HG02938 (cell line): ENCODE measurements around the gene IGF2BP1.
"Not testable (repeated sequence)": the region's sequence is repeated elsewhere in the genome, so short reads cannot be mapped to it uniquely, and the experiment has no call there.

ENCODE experiments used
- ATAC-seq: cut with Tn5 transposase; IDR thresholded peaks from one replicate; pipeline ENCODE4 v1.9.1; 2021; ENCODE audit warnings: mild to moderate bottlenecking, moderate library complexity; ENCODE audit not compliant: unreplicated experiment

IGF2BP1 gene

DNA sequence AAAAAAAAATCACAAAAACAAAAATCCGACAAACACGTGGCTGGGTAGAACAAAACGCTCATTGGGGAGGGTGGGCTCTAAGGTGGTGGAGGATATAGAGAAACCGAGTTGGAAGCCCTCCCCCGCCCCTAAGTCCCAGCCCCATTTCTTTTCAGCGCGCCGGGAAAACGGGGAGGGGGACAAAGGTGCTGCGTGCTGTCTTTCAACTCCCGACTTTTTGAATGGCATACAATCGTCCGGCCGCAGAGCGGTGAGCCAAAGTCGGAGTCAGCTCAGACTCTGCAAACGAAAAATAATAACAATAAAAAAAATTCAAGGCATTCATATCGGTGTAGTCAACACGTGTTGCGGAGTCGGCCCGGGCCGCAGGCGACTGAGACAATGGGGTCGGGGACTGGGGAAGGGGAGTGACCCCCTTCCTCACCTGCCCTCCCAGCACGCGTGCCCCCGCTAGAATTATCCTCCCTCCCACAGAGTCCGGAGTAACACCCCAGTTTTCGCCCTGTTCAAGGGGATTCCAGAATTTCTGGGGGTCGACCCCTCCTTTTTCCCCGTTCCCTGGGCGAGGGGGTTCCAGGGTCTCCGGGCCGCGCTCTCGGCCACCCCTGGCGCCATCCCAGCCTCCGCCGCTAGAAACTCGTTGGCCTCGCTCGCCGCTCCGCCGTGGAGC is 1.7 kb upstream of the IGF2BP1 start:
- no peak for ATAC-seq

DNA sequence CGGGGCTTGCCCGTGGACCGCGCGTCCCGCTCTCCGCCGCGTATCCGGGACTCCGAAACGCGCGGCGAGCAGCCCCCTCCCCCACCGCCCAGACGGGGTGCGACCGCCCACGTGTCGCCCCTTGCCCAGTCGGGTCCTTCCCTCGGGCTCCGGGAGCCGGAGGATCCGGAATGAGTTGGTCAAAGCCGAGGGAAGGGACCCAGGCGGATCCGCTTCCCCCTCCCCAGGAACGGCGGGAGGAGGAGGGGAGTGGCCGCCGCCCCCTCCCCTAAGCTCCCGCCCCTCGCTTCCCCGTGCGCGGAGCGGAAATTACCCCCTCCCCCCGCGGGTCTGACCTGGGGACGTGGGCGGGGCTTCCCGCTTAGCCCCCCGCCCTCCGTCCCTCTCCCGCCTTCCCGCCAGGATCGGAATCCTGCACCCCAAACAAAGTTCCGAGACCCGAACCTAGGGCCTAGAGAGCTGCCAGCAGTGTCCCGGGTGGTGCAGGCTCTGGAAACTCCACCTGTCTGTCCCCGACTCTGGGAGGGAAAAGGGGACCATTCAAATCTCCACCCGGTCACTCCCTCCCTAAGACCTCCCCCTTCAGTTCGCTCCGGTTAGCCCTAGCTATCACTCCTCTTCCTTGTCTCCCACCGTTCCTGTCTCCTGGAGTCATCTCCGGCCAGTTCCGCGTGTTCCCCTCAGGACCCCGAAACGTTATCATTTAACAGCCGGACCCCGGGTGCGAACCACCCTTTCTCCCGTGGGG is 1.0 kb upstream of the IGF2BP1 start:
- no peak for ATAC-seq

DNA sequence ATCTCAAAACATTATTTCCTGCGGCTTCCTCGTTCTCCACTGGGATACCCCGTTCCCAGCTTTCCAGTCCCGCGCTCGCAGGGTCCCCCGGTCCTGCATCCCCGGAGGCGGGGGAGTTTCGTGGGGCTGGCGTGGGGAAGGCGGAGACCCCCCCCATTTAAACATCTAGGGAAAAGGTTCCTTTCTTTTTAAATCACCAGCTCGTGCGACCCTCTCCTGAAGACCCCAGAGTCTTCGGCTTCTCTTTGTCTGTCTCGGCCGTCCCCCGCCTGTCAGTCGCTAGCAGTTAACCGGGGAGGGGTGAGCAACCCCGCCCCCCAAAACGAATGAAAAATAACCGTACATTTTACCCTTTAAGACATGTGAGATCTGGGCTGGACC is 473 bp upstream of the IGF2BP1 start:
- ATAC-seq = no peak

DNA sequence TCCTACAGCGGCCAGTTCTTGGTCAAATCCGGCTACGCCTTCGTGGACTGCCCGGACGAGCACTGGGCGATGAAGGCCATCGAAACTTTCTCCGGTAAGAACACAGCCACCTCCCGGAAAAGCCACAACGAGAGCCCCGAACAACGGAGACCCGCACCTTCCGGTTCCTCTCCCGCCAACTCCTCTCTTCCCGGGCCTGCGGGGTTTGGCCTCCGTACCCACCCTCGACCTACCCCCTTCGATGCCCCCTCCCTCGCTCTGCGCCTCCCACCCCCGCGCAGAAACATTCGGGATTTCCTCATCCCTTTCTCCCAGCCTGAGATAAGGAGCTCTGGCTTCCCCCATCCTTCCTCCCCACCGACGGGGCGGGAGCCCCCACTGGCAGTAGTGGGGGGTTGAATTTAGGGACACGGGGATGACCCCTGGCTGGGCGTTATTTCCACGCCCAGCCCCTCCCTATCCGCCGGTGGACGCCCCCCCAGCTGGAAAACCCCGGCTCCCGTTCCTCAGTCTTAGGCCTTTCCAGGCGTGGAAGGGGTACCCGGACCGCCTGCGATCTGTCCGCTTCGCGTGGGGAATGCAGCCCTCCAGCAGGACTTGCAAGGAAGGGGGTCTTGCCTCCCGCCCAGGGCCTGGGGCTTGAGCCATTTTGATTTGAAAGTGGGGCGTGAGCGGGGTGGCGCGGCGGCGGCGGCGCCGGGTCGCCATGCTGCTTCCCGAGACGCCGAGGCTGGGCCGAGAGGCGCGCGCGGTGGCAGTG is 822 bp downstream of the IGF2BP1 start:
- ATAC-seq = no peak

DNA sequence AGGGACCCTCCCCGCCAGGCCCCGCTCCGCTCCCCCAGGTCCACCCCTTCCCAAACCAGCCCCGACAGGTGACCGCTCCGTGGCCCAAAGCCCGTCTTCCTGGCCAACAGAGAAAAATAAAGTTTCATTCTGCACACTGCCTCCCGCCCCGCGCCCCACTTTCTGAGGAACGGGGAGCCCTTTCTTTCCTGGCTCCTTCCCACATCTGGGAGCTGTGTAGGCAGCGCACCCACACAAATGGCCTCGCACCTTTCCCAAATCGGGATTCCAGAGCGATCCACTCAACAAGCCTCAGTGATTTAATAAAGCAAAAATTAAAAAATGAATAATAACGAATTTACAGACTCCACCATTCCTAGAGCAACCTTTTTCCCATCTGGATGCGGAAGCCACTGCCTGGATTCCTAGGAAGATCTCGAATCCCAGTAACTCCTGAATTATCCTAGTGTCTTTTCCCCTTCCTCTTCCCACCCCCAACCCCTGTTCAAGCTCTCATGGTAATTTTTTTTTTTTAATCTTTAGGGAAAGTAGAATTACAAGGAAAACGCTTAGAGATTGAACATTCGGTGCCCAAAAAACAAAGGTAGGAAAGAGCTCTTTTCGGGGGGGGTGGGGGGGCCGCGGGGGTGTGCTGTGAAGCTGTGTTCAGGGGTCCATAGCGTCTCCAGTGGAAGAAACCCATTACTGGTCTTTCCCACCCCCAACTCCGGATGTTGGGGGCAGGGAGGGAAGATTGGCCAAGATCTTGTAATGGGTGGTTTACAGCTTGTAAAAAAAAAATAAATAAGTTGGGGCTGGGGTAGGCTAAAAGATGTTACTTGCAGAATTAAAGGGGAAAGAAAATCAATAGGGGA is 1.6 kb downstream of the IGF2BP1 start:
- no peak for ATAC-seq

DNA sequence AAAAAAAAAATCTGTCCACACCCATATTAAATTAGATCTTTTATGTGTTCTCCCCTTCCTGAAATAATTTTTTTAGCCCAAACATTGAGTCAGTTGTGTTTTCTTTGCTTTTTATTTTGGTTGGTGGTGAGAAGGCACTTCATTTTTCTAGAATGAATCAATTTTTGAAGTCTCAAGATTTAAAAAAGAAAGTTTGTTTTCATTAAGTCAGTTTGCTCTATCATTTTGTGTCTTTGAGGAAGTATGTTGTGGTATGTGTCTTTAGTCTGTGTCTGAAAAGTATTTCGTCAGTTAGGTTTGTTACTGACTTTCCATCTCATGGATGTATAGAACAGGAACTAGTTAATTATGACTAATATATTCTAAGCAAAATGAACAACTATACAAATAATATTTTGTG is 3.8 kb downstream of the IGF2BP1 start:
- no peak for ATAC-seq

DNA sequence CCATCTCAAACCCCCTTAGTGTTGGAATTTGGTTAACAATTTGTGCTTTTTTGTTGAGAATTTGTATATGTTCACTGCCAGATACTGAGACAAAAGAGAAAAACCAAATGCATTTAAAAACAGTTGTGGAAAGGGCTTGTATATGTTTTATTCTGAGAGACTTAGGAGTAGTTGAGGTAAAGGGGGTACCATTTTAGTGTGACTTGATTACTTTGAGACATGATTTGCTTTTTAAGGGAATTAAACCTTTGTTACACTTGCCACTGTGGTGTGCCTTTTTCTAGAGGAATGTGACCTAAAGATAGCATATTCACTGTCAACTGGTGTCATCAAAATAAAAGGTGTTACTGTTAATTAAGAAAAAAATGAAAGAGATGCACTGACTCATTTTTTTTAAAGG is 4.5 kb downstream of the IGF2BP1 start:
- ATAC-seq = no peak

DNA sequence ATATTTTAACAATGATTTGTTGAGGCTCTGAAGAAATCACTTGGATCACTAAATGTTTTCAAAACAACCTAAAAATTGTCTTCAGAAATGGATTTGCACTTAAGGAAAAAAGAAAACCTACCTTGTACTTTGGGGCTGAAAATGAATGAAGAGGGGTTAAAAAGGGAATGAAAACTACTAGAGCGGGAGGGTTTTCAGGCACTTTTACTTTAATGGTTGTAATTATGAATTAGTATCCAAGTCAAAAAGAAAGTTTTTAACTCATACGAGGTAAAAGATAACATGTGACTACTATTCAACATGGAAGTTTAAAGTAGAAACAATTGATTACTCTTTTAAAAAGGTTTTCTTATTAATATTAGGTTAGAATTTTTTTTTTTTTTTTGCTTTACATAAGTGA is 5.1 kb downstream of the IGF2BP1 start:
- no peak for ATAC-seq

DNA sequence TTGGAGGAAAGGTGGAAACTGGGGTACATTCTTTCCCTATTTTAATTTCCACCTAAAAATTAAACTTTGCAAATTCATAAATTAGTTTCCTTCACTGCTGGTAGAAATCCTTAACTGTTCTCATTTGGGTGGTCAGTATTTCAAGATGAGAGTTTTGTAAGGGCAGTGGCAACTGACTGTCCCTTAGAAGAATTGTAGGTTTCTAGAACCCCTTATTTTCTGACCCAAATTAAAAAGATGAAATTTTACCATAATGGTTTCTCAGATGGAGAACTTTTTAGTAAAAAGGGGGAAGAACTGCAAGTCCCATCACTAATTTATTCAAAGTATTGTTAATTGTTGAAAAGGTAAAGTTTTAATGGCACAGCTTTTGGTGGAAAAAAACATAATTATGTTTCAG is 5.6 kb downstream of the IGF2BP1 start:
- no peak for ATAC-seq

DNA sequence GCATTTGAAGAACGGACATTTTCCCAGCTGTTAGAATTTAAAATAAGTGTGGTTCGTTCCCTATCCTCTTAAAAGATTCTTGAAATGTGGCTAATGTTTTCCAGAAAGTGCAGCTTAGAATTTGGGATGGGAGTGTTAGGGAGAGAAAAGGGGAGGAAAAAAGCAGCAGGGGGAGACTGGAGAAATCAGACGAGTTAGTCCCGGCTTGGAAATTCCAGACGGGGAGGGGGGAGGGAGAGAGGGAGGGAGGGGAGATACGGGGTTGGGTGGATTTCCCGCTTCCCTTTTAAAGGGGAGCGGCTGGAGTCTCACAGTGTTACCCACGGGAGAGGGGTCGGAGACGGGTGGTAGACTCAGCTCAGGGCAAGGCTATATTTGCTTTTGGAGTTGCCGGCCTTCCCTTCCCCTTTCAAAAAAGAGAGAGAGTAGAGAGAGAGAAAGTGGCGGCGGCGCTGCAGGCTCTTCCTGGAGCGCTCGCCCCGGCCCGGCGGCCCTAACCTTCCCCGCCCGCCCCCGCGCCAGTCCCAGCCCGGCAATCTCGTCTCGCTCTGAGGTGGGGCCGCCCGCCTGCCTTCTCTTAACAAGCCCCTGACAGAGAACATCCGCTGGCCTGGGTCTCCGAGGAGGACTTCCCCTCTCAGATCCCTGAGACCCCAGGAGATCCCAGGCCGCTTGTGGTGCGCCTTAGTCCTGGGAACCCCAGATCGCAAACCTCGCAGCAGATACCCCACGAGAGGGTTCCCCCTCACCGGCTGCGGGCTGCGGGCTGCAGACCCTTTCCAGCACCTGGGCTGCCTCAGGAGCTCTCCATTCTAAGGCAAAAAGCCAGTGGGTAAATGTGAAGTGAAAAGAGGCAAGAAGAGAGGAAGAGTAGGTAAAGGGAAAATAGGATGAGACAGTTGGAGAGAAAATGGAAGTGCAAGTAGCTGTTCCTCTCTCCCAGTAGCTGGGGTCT is 6.6 kb downstream of the IGF2BP1 start:
- no peak for ATAC-seq

DNA sequence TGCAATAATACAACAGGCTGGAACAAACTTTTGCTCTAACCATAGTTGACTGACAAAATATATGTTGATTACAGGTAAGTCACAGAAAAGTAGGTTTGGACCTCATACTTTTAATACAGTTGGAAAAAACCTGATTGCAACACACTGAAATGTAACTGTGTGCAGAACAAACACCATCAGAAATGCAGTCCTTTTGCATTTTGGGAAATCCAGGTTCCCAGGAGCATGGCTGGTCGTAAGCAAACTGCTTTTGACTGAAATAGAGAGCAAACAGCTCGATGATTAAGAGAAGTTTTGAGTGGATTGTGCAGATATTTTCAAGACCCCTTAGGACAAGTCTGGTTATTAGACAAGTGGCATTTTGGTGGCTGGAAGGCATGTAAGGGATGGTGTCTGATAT is 8.0 kb downstream of the IGF2BP1 start:
- ATAC-seq = no peak

DNA sequence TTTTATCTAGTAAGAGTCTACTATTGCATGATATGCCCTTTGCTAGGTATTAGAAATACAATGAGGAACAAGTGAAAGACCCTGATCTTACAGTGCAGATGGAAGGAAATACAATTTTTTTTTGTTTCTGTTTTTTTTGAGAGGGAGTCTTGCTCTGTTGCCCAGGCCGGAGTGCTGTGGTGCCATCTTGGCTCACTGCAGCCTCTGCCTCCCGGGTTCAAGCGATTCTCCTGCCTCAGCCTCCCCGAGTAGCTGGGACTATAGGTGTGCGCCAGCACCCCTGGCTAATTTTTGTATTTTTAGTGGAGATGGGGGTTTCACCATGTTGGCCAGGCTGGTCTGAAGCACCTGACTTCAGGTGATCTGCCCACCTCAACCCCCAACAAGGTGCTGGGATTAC is 11.7 kb downstream of the IGF2BP1 start:
- not testable (repeated sequence) for ATAC-seq

DNA sequence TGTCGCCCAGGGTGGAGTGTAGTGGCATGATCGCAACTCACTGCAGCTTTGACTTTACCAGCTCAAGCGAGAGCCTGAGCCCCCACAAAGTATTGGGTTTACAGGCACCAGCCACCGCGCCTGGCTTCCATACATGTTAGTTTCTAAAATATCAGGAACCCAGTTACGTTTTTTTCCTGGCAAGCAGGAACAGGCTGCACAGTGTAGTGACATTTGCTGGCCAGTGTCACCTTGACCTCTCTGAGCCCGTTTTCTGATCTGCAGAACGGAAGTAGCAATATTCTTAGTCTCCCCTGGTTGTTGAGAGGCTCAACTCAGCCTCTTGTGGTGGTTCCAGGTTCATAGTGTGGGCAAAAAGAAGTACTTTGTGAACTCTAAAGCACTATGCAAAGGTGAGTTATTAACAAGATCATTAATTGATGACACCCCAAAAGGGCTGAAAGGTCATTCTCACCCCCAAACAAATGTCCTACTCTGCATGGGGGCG is 15.6 kb downstream of the IGF2BP1 start:
- ATAC-seq = no peak

DNA sequence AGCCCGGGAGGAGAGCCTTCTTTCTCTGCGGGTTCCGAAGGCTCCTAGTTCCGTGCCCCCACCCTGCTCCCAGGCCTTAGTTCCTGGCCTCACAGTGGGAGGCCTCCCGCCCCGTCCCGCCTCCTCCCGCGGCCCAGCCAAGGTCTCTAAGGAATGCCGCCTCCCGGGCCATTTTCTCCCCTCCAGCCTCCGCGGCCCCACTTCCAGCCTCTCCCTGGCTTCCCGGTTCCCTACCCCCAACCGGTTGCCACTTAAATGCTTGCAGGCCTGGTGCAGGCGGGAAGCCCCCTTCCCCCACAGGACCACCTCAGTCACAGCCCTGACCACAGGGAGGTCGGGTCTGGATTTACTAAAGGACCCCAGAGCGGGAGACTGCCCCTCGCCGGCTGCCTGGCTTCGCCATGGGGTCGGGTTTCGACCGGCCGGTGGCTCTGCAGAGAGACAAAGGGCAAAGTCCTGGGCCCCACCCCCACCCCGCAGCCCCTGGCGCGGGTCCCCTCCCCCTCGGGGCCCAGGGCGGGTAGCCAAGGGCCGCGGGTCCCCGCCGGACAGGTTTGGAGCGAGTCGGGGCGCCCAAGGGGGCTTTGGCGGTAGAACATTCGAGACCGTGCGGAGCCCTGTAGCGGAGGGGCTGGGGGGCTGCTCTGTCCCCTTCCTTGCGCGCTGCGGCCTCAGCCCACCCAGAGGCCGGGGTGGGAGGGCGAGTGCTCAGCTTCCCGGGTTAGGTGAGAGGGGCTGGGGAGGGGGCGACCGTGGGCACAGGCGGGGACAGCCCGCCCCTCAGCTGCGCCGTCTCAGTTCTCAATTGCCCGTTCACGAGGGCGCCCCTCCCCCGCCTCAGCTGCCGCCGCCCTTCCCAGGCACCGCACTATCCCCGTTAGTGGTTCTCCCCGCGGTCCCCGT is 16.4 kb downstream of the IGF2BP1 start:
- ATAC-seq = no peak

DNA sequence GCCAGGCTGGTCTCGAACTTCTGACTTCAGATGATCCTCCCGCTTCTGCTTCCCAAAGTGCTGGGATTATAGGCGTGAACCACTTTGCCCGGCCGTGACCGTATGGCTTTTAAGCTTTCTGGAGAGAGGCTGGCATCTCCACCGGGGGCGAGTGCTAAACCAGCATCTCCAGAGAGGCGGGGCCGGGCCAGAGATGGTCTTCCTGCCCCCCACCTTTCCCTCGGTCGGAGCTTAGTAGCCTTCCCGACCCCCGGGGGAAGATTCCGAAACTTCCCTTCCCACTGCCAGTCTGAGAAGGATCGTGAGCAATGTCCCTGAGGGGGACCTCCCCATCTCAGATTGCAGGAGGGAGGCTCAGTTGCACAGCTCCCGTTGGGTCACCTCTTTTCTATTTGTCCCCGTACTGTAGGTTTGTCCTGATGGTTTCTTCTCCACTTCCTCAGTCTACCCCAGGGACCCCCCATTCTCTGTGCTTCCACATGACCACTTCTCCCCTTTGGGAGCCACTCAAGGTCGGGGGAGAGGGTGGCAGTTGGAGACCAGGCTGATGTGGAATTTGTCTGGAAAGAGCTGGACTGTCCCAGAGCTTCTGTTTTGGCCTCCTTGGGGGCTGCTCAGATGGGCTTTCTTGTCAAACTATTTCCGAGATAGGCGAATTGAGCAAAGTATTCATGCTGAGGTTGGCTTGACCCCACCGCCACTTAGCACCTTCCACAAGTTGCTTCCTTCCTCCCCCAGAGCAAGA is 18.2 kb downstream of the IGF2BP1 start:
- no peak for ATAC-seq

DNA sequence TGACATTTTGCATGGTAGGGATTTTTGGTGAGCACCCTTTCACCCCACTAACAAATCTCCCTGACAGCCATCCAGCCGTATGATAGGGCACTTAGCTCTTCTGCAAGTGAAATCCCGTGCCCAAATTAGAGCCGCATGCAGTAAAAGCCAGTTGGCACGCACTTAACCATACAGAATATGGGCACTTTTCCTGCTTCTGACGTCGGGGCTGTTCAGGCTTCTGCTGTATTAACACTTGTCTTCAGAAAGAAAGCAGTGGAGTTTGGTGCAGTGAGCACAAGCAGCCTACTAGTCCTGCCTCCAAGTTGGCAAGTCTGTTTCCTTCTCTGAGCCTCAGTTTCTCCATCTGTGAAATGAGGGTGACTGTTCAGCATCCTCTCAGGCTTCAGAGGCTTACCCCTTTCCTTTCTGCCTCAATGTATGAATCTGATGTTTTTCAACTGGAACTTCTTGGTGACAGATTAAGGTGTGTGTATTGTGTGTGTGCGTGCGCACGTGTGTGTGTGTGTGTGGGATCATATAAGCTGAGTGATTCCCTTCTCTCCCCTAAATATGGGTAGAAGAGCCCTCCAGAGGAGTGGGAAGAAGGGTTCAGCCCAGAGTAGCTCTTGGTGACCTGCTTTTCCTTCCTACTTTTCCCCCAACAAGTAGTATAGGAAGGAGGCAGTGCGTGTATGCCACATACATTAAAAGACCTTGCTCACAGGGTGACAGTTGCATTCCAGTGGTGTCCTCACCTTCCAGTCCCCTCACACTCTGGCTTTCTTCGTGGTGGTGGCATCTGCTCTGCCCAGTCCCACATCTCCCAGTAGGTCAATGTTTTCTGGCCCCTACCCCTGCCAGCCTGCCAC is 19.0 kb downstream of the IGF2BP1 start:
- no peak for ATAC-seq

DNA sequence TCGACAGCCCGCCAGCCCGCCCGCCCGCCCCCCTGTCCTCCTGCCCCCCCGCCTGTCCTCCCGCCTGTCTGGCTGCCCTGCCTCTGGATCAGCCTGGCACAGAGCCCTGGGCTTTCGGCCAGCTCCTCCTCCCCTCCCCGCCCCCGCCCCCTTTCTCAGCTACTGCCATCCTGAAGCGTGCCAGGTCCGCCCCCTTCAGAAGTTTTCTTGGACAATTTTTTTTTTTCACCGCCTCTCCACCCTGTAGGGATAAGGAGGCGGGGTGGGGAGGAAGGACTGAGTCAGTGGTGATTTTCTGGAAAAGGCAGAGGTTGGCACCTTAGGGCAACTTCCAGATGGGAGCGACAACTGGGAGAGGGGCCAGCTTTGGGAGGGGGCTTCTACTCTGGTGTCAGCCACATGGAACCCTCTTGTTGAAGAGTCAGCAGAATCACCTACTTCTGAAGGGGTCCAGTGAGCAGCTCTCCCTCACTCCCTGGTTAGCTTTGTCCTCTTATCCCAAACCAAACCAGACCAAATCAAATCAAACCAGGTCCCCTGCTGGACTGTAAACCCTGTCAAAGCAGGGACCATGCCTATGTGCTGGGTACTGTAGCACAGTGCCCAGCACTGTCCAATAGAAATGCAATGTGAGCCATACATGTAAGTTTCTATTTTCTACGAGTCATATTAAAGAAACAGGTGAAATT is 19.7 kb downstream of the IGF2BP1 start:
- no peak for ATAC-seq
